Kidney (tissue), 14 donors: ENCODE data around the gene HAPLN3. TPM values are rescaled to one million over a fixed set of nuclear protein-coding genes. Genes with fewer than 3 reads are reported as not detected.

ENCODE experiments used
- DNase-seq, 5 donors: peaks; one replicate each; pipeline ENCODE4 v3.0.0-alpha.2; 2013 to 2020
- FAIRE-seq: peaks from 2 replicates; lab custom pipeline; 2012; peaks lifted over from hg19 to GRCh38; lab: Jason Lieb, UNC
- H3K27ac ChIP-seq, 2 donors: one replicate each; pipeline ENCODE4 v1.7.0; 2013; ENCODE audit warnings: low read depth in 2 of 2, low read length in 2 of 2, inconsistent platforms in 1 of 2
- H3K27me3 ChIP-seq: one replicate; pipeline ENCODE4 v1.7.1; 2013; ENCODE audit warnings: low read length, inconsistent platforms; ENCODE audit not compliant: control insufficient read depth, insufficient read depth
- H3K36me3 ChIP-seq, 3 donors: one replicate each; pipeline versions ENCODE4 v1.7.0 to v1.7.1; 2013; ENCODE audit warnings: low read length in 3 of 3, control low read depth in 1 of 3, inconsistent platforms in 1 of 3; ENCODE audit not compliant: insufficient read depth in 3 of 3, control insufficient read depth in 2 of 3
- H3K4me1 ChIP-seq, 3 donors: one replicate each; pipeline versions ENCODE4 v1.7.0 to v1.7.1; 2013; ENCODE audit warnings: low read length in 3 of 3, inconsistent platforms in 1 of 3, low read depth in 1 of 3; ENCODE audit not compliant: control insufficient read depth in 2 of 3, insufficient read depth in 2 of 3
- H3K4me3 ChIP-seq, 3 donors: one replicate each; pipeline versions ENCODE4 v1.7.0 to v1.8.1; 2013; ENCODE audit warnings: low read length in 3 of 3, control low read depth in 1 of 3, inconsistent platforms in 1 of 3
- H3K9ac ChIP-seq, 3 donors: one replicate each; pipeline versions ENCODE4 v1.7.0 to v1.7.1; 2013; ENCODE audit warnings: low read length in 3 of 3, control low read depth in 1 of 3, inconsistent platforms in 1 of 3
- H3K9me3 ChIP-seq, 3 donors: one replicate each; pipeline versions ENCODE4 v1.7.0 to v1.7.1; 2013; ENCODE audit warnings: low read length in 3 of 3, control low read depth in 1 of 3, inconsistent platforms in 1 of 3; ENCODE audit not compliant: control insufficient read depth in 2 of 3, insufficient read depth in 1 of 3
- CTCF ChIP-seq: IDR thresholded peaks from 3 replicates; pipeline ENCODE4 v1.5.1; 2012; ENCODE audit warnings: mild to moderate bottlenecking, moderate library complexity, borderline replicate concordance; ENCODE audit not compliant: insufficient read depth; ENCODE audit errors: extremely low read depth
- intact Hi-C: fragments of 100-400 bp; cut with DNase I; formaldehyde crosslinking; loops from one replicate; pipeline ENCODE4 v1.11.1; 2022
- polyA plus RNA-seq: library from polyadenylated mRNA; stranded (reverse); fragments of 350-450 nt; fragmentation: Illumina TruSeq; extraction: RNeasy Lipid Tissue Mini Kit (QIAGEN cat#74804); gene quantifications from one replicate; pipeline ENCODE4 v1.2.3, GENCODE V29; 2014; ENCODE audit warnings: low read depth, low replicate concordance; ENCODE audit not compliant: insufficient read depth
- total RNA-seq: library from RNA; stranded (reverse); fragmentation: NEBNext Ultra II Directional; extraction: Animal tissue kit (Norgen Biotek cat#: 25700); gene quantifications from one replicate; pipeline ENCODE4 v1.2.1, GENCODE V29; 2021
- donor health status: control.
- donor health status: control.
- donor health status: control.
- donor health status: control.
- donor health status: control.
- donor health status: DM: yes; HTN: yes; CAD: no.
- donor health status: Normal renal cell carcinoma (clear cell type).

The HAPLN3 gene
- total and polyA plus RNA-seq, 2 donors from 2014 or later: 2.2 to 11.2 TPM

- FAIRE-seq: no peak
These were observed 6.6 kb downstream of the HAPLN3 start for GRCh38 chr15:88888719-88889118.

GRCh38 chr15:88887068-88887580 lies 8.2 kb downstream of the HAPLN3 start:
- Histone ChIP-seq H3K9ac (no peak overlapping the region), H3K4me1 (no peaks in the 10 kb centered on the region), H3K36me3 (no peaks in the 10 kb centered on the region), H3K9me3 (no peaks in the 10 kb centered on the region), H3K27me3 (no peaks in the 10 kb centered on the region), H3K4me3 (no peak overlapping the region), H3K27ac (no peak overlapping the region)
- intact Hi-C loops: no loop called here
- FAIRE-seq (no peak), DNase-seq (no peak)
- no peak for TF ChIP-seq CTCF

More at GRCh38 chr15:88888719-88889118, 6.6 kb downstream of the HAPLN3 start:
- Histone ChIP-seq H3K27ac (no peak overlapping the region), H3K4me3 (no peak overlapping the region), H3K9ac (no peak overlapping the region), H3K9me3 (no peaks in the 10 kb centered on the region), H3K36me3 (no peaks in the 10 kb centered on the region), H3K27me3 (no peaks in the 10 kb centered on the region), H3K4me1 (no peaks in the 10 kb centered on the region)
- no peak for TF ChIP-seq CTCF
- intact Hi-C loops: no loop called here
- no peak for DNase-seq

GRCh38 chr15:88882785-88883184 lies 12.6 kb downstream of the HAPLN3 start:
- H3K4me1 ChIP-seq: no peaks in the 10 kb centered on the region
- no peak for FAIRE-seq
- intact Hi-C loops: no loop called here

More at GRCh38 chr15:88882785-88883184, 12.6 kb downstream of the HAPLN3 start:
- Histone ChIP-seq H3K9ac (no peak overlapping the region), H3K27ac (no peak overlapping the region), H3K9me3 (no peaks in the 10 kb centered on the region), H3K36me3 (no peaks in the 10 kb centered on the region), H3K27me3 (no peaks in the 10 kb centered on the region), H3K4me3 (no peak overlapping the region)
- DNase-seq: no peak
- no peak for TF ChIP-seq CTCF
